ENCODE data around the gene RBM24.

DNA sequence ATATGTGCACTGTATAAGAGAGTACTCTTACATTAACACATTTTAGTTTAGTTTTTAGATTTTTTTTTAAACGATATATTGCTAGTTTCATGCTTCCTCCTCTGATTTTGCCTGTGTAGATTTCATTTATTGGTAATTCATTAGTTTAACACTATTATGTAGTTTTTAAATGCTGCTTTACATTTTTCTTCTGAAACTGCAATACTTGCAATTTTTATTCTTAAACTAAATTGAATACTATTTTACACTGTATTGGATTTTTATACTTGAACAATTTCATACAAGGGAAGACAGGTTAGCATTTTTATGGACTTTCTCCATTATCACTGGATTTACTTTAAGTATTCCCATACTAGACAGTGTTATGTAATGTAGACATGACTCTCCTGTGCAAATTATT, 12.2 kb downstream of the RBM24 start:
- TF ChIP-seq CTCF (conservative IDR thresholded peaks at IDR 0.05; ENCODE audit: low read length) (no peak), EZH2phosphoT487 (IDR thresholded peaks at IDR 0.05; ENCODE audit: borderline replicate concordance, low read depth, low read length) (no peak)

Measured in OCI-LY7 (cell line).